ENCODE measurements around the gene UVRAG.

UVRAG gene

GRCh38 chr11:76152741-76153570 lies 337.9 kb downstream of the UVRAG start:
- no peak for DNase-seq (ENCODE audit: low spot score)

DNA sequence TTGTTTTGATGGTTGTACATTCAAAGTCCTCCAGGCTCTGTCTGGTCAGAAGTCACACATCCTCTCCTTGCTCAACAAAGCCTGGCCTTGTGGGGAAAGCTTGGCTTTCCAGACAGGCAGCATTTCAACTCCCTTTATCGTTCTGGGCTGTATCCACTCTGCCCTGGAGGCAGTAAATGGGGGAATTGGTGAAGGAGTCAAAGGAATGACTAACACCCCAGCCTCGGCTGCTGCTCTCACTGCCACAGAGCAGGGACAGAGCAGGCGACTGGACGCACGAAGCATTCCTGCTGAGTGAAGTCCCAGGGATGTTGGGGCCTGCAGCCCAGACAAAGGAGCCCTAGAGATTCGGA lies 338.5 kb downstream of the UVRAG start:
- DNase-seq (ENCODE audit: low spot score) = no peak

DNA sequence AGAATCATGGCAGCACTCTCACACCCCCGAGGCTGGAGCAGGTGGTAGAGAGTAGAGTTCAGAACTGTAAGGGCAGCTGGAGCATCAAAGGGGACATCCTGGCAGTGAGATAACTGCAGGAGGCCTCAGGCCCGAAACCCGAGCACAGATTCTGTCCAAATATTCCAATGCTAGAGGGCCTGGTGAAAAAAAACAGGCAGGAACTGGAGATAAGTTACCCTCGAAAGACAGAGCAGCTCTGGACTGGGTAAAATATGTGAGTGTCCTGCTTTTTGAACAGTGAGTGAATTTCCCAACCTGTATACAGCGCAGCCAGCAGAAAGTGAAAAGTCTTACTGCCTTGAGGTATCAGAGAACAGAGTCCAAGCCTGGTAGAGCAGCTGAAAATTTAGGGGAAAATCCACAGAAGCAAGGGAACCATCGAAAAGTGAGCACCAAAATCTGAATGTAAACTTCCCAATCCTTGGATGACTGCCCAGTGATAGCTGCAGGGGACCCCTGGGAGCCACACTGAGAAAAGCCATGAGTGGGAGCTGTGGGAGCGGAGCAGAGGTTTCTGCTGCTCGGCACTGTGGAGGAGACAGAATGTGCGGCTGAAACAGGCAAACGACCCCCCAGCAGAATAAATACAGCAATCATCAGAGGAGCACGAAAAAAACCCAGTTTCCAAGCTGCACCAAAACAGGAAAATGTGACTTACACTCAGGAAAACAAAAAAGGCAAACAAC lies 340.7 kb downstream of the UVRAG start:
- no peak for DNase-seq (ENCODE audit: low spot score)

- DNase-seq (ENCODE audit: low spot score) = no peak
Measured at GRCh38 chr11:76156971-76157427, 342.0 kb downstream of the UVRAG start.

DNA sequence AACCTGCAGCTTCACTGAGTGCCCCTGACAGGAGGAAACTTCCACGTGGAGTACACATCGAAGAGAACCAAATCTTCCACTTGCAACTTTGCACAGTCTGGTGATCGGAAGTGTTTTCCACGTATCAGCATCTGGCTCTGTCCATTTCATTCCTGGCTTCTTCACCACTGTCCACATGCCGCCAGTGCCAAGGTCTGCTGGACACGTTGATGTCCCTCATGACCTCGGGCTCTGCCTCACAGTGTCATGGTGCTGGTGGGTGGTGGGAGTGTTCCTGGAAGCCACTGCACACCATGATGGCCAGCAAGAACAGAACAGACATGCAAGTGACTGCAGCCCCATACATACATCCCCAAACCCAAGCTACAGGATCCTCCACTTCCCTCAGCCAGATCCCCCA lies 342.9 kb downstream of the UVRAG start:
- DNase-seq (ENCODE audit: low spot score) = no peak

- DNase-seq (ENCODE audit: low spot score) = no peak
Measured at GRCh38 chr11:76158394-76159302, 343.6 kb downstream of the UVRAG start.

DNA sequence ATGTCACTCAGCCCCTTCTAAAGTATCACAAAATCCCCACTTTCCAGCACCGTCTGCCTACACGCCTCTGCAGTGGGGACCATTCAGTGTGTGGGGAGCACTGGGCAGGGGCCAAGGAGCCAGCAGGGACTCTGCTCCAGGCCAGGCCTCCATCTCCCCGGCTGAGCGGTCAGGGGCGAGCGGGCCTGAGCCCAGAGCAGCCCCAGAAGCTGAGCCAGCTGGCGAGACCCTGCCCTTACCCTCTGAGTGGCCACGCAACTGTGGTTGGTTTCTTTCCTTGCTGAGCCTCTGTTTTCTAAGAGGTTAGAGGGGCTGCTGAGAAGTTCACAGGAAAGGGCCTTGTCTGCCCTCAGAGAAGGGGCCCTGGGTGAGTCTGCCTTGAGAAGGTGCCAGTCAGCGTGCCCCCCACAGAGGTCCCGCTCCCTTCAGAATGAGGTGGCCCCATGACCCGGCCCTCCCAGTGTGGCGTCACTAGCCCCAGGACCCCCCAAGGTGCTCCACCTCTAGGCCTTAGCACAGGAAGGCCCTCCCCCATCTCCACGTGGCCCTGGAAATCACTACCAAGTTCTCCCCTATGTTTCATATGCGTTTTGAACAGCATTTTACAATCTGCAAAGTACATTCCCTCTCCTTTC lies 344.4 kb downstream of the UVRAG start:
- DNase-seq (ENCODE audit: low spot score) = no peak

- no peak for DNase-seq (ENCODE audit: low spot score)
Measured at GRCh38 chr11:76159983-76160661, 345.1 kb downstream of the UVRAG start.

DNA sequence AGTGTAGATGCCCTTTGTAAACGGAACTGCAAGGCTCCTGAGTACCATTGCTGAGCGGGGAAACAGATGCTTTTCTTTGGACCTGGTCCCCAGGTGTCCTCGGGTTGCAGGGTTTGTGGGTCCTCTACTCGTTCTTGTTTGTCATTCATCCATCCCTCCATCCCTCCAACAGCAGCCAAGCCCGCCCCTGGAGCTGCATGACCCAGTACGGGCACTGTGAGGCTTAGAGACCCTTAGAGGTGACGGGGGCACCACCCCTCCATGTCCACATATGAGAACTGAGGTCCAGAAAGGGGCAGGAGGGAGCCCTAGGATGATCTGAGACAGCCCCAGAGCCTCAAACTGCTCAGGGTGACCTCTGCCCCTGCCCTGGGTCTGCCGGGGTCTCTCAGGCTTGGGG lies 345.8 kb downstream of the UVRAG start:
- no peak for DNase-seq (ENCODE audit: low spot score)

DNA sequence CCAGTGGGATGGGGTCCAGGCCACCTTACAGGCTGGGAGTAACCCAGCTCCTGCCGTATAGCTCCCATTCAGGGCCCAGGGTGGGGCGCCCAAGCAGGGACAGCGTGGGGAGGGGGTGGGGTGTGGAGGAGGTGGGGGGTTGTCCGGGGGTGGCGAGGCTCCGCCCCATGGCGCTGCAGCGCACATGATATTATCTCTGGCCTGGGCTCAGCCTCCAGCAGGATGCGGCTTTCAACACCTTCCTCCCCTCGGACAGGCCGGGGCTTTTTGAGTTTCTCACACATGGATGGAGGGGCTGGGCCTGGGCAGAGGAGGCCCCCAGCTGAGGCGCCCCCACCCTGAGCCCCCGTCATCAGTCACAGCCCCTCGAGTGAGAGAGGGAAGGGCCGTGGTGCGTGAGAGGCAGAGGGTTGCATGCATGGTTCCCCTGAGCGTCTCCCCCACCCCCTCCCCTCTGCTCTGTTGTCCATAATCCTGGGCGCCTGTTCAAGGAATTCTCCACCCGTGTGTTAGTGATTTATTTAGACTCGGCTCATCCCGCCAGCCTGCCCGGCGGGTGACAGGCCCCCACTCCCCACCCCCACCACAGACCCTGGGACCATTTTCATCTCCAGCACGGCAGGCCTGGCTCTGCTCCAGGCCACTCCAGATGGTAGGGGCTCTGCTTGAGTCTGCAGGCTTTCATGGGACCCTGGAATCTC lies 346.4 kb downstream of the UVRAG start:
- no peak for DNase-seq (ENCODE audit: low spot score)

GRCh38 chr11:76162336-76163288 lies 347.6 kb downstream of the UVRAG start:
- no peak for DNase-seq (ENCODE audit: low spot score)

DNA sequence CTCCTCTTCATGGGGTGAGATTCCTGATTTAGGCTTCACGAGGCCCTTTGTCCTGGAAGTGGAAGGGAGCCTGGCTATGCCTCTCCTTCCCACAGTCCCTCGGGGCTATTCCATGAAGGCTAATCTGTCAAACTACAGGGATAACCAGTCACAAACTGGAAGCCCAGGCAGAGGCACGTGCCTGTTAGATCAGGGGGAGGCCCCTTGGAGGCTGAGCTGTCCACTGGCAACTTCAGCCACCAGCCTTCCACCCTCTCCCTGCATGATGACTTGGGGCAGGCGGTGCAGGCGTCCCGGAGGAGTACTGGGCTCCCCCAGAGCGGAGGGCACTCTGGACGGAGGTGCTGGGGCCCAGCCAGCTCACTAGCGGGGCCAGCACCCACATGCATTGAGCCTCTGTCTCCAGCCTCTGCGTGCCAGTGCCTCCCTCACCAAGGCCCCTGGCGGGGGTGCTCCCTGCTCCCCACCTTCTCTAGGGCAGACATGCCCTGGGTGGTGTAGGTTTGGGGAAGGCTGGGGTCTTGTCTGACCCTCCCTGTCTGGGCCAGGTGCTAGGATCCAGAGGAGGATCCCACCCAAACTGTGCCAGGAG lies 348.4 kb downstream of the UVRAG start:
- no peak for DNase-seq (ENCODE audit: low spot score)

DNA sequence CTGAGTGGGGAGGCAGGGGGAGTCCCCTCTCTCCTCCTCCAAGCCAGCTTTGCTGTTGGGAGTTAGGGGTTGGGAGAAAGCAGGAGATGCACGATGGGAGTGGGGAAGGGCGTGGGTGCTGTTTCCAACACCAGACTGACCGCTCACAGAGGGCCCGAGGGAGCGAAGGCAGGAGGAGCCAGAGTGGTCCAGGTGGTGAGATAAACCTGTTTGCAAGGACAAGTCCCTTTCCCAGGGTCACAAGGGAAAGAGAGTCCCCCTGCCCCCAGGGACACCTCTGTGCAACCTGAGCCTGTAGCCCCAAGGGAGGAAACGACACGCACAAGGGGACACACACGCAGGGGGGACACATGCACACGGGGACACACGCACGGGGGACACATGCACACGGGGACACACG lies 349.1 kb downstream of the UVRAG start:
- no peak for DNase-seq (ENCODE audit: low spot score)

GRCh38 chr11:76164861-76165751 lies 350.1 kb downstream of the UVRAG start:
- no peak for DNase-seq (ENCODE audit: low spot score)

GRCh38 chr11:76166314-76166713 lies 351.3 kb downstream of the UVRAG start:
- DNase-seq (ENCODE audit: low spot score) = no peak

- DNase-seq (ENCODE audit: low spot score) = no peak
Measured at GRCh38 chr11:76167590-76167989, 352.6 kb downstream of the UVRAG start.

- no peak for DNase-seq (ENCODE audit: low spot score)
Measured at GRCh38 chr11:76169473-76169896, 354.5 kb downstream of the UVRAG start.

DNA sequence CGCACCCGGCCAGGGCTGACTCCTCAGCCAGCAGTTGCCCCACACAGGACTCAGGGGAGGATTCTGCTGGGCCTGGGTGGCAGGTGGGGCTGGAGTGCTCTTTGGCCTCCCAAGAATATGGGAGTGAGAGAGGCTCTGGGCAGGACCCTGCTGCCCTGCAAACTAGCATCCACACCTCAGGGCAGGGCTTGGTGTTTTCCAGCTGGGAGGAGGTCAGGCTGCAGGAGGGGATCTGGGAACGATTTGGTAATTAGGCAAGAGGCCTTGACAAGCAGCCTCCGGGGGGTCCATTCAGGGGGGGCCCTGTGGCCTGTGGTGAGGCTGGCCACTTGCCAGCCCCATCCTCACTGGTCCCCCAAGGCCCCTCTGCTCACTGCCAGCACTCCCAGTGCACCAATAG lies 355.5 kb downstream of the UVRAG start:
- DNase-seq (ENCODE audit: low spot score) = no peak
